ENCODE results near the gene MICAL1. TPM values are rescaled to one million over a fixed set of nuclear protein-coding genes. Genes with fewer than 3 reads are reported as not detected.

Gene MICAL1
- total and polyA plus RNA-seq, 3 experiments from 2014 or later = 18.8 to 34.7 (median 33.2) TPM

DNA sequence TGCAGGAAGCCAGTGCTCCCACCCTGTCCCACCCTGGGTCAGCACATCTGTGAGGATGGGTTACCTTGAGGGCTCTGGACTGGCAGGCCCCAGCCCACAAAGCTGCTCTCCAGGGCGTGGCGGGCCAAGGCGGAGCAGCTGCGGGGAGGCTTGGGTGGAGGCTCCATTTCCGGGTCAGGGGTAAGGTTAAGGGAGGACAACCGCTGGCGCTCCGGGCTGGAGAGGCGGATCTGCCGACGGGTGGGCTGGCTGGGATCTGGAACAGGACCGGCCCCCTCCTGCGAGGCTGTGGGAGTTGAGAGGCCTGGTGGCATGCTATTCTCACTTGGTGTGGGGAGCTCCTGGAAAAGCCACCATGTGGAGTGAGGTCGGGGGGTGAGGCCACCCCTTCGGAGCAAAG, 9.5 kb downstream of the MICAL1 start:
- H3K27ac Mint-ChIP-seq = peak overlapping the region in 6 of 8 donors; percentile 35 to 95 (median 78)
- peak overlapping the region in 1 of 7 donors; percentile 10 for H3K4me3 Mint-ChIP-seq
- no peak for DNase-seq
- no peaks in the 10 kb centered on the region for H3K9me3 Mint-ChIP-seq
- H3K4me1 Mint-ChIP-seq = peaks cover 45 to 62% (median 54%) of the 10 kb centered on the region in 3 donors
- Histone ChIP-seq H3K9me3 (ENCODE audit: low read length) (no peaks in the 10 kb centered on the region), H3K27ac (ENCODE audit: low read depth, low read length) (no peak overlapping the region), H3K27me3 (ENCODE audit: insufficient read depth, low read length, poor library complexity, severe bottlenecking) (no peaks in the 10 kb centered on the region), H3K36me3 (ENCODE audit: insufficient read depth, low read length) (no peaks in the 10 kb centered on the region), H3K4me3 (ENCODE audit: low read length) (no peak overlapping the region), H3K4me1 (ENCODE audit: insufficient read depth, low read length) (peaks cover 32% of the 10 kb centered on the region)
- peaks cover 0 to 62% (median 5%) of the 10 kb centered on the region in 3 donors for H3K36me3 Mint-ChIP-seq
- ChIA-PET CTCF (interaction anchor here (0.9 to 1.3 kb wide), 3 partner anchors 18 to 35 kb away, joined by 3 read pairs; no protein-coding TSS in a partner anchor), POLR2A (interaction anchor here (1.1 kb wide), 1 partner anchor 63 kb away, joined by 3 read pairs; no protein-coding TSS in a partner anchor)
- H3K27me3 Mint-ChIP-seq = peaks cover 0 to 3% of the 10 kb centered on the region in 2 donors

DNA sequence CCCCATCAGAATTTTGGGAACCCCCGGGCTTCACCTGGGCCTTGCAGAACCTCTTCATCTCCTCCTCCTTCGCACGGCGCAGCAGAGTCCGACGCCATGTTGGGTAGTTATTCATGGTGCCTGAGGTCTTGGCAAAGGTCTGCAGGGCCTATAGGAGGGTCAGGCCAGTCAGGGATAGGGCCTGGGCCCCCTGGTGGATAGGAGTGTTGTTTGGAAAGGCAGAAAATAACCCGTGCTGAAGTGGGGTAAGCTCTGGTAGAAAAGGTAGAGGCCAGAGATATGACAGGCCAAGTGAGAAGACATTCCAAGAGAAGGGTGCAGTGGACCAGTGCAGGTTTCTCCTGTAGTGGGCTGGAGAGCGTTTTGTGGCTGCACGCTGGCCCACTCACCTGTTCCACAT, 10.2 kb downstream of the MICAL1 start:
- Mint-ChIP-seq H3K27ac (peak overlapping the region in 4 of 8 donors; percentile 42 to 95 (median 49)), H3K4me1 (peaks cover 41 to 57% (median 50%) of the 10 kb centered on the region in 3 donors), H3K27me3 (peaks cover 0 to 3% of the 10 kb centered on the region in 2 donors), H3K36me3 (peaks cover 0 to 60% (median 5%) of the 10 kb centered on the region in 3 donors), H3K4me3 (peak overlapping the region in 1 of 7 donors; percentile 55), H3K9me3 (no peaks in the 10 kb centered on the region)
- Histone ChIP-seq H3K36me3 (ENCODE audit: insufficient read depth, low read length) (no peaks in the 10 kb centered on the region), H3K4me3 (ENCODE audit: low read length) (no peak overlapping the region), H3K9me3 (ENCODE audit: low read length) (no peaks in the 10 kb centered on the region), H3K4me1 (ENCODE audit: insufficient read depth, low read length) (peaks cover 28% of the 10 kb centered on the region), H3K27me3 (ENCODE audit: insufficient read depth, low read length, poor library complexity, severe bottlenecking) (no peaks in the 10 kb centered on the region), H3K27ac (ENCODE audit: low read depth, low read length) (no peak overlapping the region)
- ChIA-PET POLR2A (interaction anchor here (1.0 to 1.7 kb wide), 3 partner anchors 8 to 62 kb away, joined by 3 to 4 read pairs (median 3); no protein-coding TSS in a partner anchor), CTCF (interaction anchor here (0.9 to 1.2 kb wide), 2 partner anchors 31 to 35 kb away, joined by 3 read pairs; no protein-coding TSS in a partner anchor)
- DNase-seq = no peak

DNA sequence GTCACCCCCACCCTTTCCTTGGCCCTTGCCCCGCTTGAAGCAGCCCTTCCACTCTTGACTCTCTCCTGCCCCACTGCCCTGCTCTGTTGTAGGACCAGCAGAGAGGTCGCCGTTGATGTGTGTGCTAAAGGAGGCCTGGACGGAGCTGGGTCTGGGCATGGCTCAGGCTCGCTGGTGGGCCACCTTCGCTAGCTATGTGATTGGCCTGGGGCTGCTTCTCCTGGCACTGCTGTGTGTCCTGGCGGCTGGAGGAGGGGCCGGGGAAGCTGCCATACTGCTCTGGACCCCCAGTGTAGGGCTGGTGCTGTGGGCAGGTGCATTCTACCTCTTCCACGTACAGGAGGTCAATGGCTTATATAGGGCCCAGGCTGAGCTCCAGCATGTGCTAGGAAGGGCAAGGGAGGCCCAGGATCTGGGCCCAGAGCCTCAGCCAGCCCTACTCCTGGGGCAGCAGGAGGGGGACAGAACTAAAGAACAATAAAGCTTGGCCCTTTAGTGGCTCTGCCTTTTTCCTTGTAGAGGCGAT, 12.1 kb downstream of the MICAL1 start:
- Mint-ChIP-seq H3K4me3 (peak overlapping the region in 3 of 7 donors; percentile 28 to 92 (median 36)), H3K36me3 (peaks cover 0 to 62% (median 5%) of the 10 kb centered on the region in 3 donors), H3K9me3 (no peaks in the 10 kb centered on the region), H3K27me3 (peaks cover 0 to 3% of the 10 kb centered on the region in 2 donors), H3K4me1 (peaks cover 32 to 43% (median 43%) of the 10 kb centered on the region in 3 donors), H3K27ac (peak overlapping the region in 7 of 8 donors; percentile 29 to 97 (median 85))
- ChIA-PET CTCF (interaction anchor here (1.3 to 5.9 kb wide), 4 partner anchors 12 to 255 kb away, joined by 6 to 49 read pairs (median 23); partner anchors contain the start of genes CD164 and MICAL1), POLR2A (interaction anchor here (1.3 to 5.1 kb wide), 3 partner anchors 11 to 61 kb away, joined by 3 to 45 read pairs (median 34); partner anchors contain the start of genes CD164 and MICAL1)
- Histone ChIP-seq H3K36me3 (ENCODE audit: insufficient read depth, low read length) (no peaks in the 10 kb centered on the region), H3K9me3 (ENCODE audit: low read length) (no peaks in the 10 kb centered on the region), H3K27ac (ENCODE audit: low read depth, low read length) (no peak overlapping the region), H3K4me1 (ENCODE audit: insufficient read depth, low read length) (peaks cover 21% of the 10 kb centered on the region), H3K27me3 (ENCODE audit: insufficient read depth, low read length, poor library complexity, severe bottlenecking) (no peaks in the 10 kb centered on the region), H3K4me3 (ENCODE audit: low read length) (no peak overlapping the region)
- no peak for DNase-seq

DNA sequence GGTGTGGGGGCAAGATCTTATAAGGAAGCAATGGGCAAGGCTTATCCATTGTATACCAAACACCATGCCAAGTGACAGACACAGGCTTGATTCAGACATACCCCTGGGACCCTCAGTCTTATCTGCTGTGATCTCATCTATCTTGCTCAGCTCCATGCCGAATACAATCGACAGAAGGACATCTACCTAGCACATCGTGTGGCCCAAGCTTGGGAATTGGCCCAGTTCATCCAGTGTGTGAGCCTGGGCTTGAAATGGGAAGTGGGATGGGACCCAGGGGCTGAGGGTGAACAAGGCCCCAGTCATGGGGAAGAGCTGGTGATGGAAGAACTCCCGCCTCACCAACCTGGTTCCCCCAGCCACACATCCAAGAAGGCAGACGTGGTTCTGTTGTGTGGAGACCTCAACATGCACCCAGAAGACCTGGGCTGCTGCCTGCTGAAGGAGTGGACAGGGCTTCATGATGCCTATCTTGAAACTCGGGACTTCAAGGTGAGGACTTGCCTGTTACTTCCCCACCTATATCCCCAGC, 13.1 kb downstream of the MICAL1 start:
- Mint-ChIP-seq H3K4me3 (peak overlapping the region; percentile 44 to 95 (median 93)), H3K9me3 (no peaks in the 10 kb centered on the region), H3K4me1 (peaks cover 26 to 38% (median 36%) of the 10 kb centered on the region in 3 donors), H3K36me3 (peaks cover 0 to 56% (median 5%) of the 10 kb centered on the region in 3 donors), H3K27me3 (peaks cover 0 to 3% of the 10 kb centered on the region in 2 donors), H3K27ac (peak overlapping the region; percentile 94 to 99 (median 96))
- ChIA-PET CTCF (interaction anchor here (1.1 to 5.9 kb wide), 8 partner anchors 9 to 597 kb away, joined by 3 to 49 read pairs (median 10); partner anchors contain the start of genes AK9, CD164, FIG4 and MICAL1), POLR2A (interaction anchor here (2.1 to 5.1 kb wide), 3 partner anchors 12 to 60 kb away, joined by 9 to 45 read pairs (median 34); partner anchors contain the start of genes CD164, MICAL1 and ZBTB24)
- H3K27me3 ChIP-seq (ENCODE audit: insufficient read depth, low read length, poor library complexity, severe bottlenecking) = no peaks in the 10 kb centered on the region
- peak overlapping the region; percentile 90 for H3K27ac ChIP-seq (ENCODE audit: low read depth, low read length)
- no peaks in the 10 kb centered on the region for H3K9me3 ChIP-seq (ENCODE audit: low read length)
- no peaks in the 10 kb centered on the region for H3K36me3 ChIP-seq (ENCODE audit: insufficient read depth, low read length)
- DNase-seq = no peak
- peaks cover 21% of the 10 kb centered on the region for H3K4me1 ChIP-seq (ENCODE audit: insufficient read depth, low read length)
- no peak overlapping the region for H3K4me3 ChIP-seq (ENCODE audit: low read length)

DNA sequence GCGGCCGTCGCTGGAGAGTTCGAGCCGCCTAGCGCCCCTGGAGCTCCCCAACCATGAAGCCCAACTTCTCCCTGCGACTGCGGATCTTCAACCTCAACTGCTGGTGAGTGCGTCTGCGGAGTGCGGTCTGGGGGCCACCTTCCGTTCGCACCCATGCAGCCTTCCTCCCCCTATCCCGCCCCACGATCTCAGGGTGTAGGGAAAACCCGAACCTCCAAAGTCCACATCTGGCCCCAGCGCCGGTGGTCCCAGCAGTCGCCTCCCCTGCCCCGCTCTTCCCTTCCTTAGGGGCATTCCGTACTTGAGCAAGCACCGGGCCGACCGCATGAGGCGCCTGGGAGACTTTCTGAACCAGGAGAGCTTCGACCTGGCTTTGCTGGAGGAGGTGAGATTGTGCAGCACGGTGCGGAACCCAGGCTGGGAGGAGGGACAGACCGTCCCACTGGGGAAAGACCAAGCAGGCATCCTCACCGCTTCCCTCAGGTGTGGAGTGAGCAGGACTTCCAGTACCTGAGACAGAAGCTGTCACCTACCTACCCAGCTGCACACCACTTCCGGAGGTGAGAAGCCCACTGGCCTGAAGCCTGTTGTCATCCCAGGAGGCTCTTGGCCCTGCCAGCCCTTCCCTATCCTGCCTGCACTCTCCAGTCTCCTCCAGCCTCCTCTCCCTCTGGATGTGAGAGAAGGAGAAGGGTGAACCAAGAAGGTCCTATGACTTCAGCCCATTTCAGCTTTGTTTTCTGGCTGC, 14.3 kb downstream of the MICAL1 start:
- Histone ChIP-seq H3K27ac (ENCODE audit: low read depth, low read length) (peak overlapping the region; percentile 90), H3K27me3 (ENCODE audit: insufficient read depth, low read length, poor library complexity, severe bottlenecking) (no peaks in the 10 kb centered on the region), H3K36me3 (ENCODE audit: insufficient read depth, low read length) (no peaks in the 10 kb centered on the region), H3K4me1 (ENCODE audit: insufficient read depth, low read length) (peaks cover 21% of the 10 kb centered on the region), H3K9me3 (ENCODE audit: low read length) (no peaks in the 10 kb centered on the region), H3K4me3 (ENCODE audit: low read length) (peak overlapping the region; percentile 69)
- POLR2A ChIA-PET = interaction anchor here (0.7 to 5.1 kb wide), 6 partner anchors 10 to 59 kb away, joined by 4 to 45 read pairs (median 12); partner anchors contain the start of genes CD164, MICAL1 and ZBTB24
- peak overlapping the region; percentile 94 to 99 (median 96) for H3K27ac Mint-ChIP-seq
- peaks cover 0 to 47% (median 3%) of the 10 kb centered on the region in 3 donors for H3K36me3 Mint-ChIP-seq
- DNase-seq = peak; percentile 36 to 73 (median 63)
- peaks cover 0 to 3% of the 10 kb centered on the region in 2 donors for H3K27me3 Mint-ChIP-seq
- CTCF ChIA-PET = interaction anchor here (0.9 to 5.9 kb wide), 15 partner anchors 10 to 599 kb away, joined by 3 to 49 read pairs (median 4); partner anchors contain the start of genes AK9, CD164, FIG4 and MICAL1
- H3K4me3 Mint-ChIP-seq = peak overlapping the region; percentile 90 to 95 (median 93)
- peaks cover 22 to 33% (median 32%) of the 10 kb centered on the region in 3 donors for H3K4me1 Mint-ChIP-seq
- no peaks in the 10 kb centered on the region for H3K9me3 Mint-ChIP-seq

DNA sequence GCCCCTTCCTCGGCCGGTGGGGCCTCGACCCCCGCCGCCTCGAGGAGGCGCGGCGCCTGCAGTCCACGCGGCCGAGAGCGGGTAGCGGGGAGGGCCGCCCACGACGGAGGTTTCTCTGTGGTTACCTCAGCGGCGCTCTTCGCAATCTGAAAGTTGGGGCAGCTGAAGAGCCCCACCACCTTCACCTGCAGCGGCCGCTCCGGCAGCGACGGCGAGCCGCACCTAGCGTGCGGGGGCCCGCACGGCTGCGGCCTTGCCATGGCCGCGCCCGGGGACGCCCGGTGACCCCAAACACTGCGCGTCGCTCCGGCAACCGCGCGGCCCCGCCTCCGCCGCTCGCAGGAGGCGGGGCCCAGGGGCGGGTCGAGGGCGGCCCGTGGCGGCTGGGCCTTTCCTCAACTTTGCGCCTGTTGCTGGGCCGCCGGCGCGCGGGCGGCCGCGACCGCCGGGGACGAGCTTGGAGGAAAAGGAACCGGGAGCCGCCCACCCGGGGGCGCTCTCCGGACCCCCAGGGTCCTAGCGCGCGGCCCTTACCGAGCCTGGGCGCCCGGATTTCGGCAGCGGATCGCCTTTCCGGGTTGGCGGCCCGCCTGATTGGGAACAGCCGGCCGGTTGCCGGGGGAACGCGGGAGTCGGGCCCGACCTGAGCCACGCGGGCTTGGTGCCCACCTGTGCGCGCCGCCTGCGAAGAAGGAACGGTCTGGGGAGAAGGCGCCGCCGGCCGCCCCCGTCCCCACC, 15.1 kb downstream of the MICAL1 start, which contains the start of the genes PPIL6 and SMPD2:
TSS of gene PPIL6 (minus strand) at position 298 of the 738 bp plus-strand sequence. CDS start at position 260, 38 bp downstream.
TSS of gene SMPD2 (plus strand) at position 394 of the 738 bp plus-strand sequence. CDS start 398 bp downstream, outside the sequence.
- peaks cover 0 to 40% (median 3%) of the 10 kb centered on the region in 3 donors for H3K36me3 Mint-ChIP-seq
- peak within 1 kb of the TSS; percentile 69 for H3K4me3 ChIP-seq (ENCODE audit: low read length)
- H3K9me3 Mint-ChIP-seq = no peaks in the 10 kb centered on the region

More for the DNA sequence above, 15.1 kb downstream of the MICAL1 start, which contains the start of the genes PPIL6 and SMPD2:
- H3K4me3 Mint-ChIP-seq = peak within 1 kb of the TSS; percentile 90 to 95 (median 93)
- ChIA-PET CTCF (interaction anchor here (0.9 to 5.9 kb wide), 12 partner anchors 9 to 251 kb away, joined by 3 to 49 read pairs (median 6); partner anchors contain the start of genes AK9, CD164, FIG4 and MICAL1), POLR2A (interaction anchor here (0.7 to 5.1 kb wide), 5 partner anchors 11 to 58 kb away, joined by 4 to 45 read pairs (median 15); partner anchors contain the start of genes CD164, MICAL1 and ZBTB24)
- peak; percentile 73 to 86 (median 79) for DNase-seq
- Histone ChIP-seq H3K36me3 (ENCODE audit: insufficient read depth, low read length) (no peaks in the 10 kb centered on the region), H3K27me3 (ENCODE audit: insufficient read depth, low read length, poor library complexity, severe bottlenecking) (no peaks in the 10 kb centered on the region), H3K4me1 (ENCODE audit: insufficient read depth, low read length) (peaks cover 21% of the 10 kb centered on the region), H3K9me3 (ENCODE audit: low read length) (no peaks in the 10 kb centered on the region), H3K27ac (ENCODE audit: low read depth, low read length) (peak within 1 kb of the TSS; percentile 90)
- peak within 1 kb of the TSS; percentile 94 to 99 (median 96) for H3K27ac Mint-ChIP-seq
- H3K4me1 Mint-ChIP-seq = peaks cover 22 to 32% (median 32%) of the 10 kb centered on the region in 3 donors
- H3K27me3 Mint-ChIP-seq = peaks cover 0 to 3% of the 10 kb centered on the region in 2 donors
